Measurements from ENCODE around the gene TRAF1. TPM values are rescaled to one million over a fixed set of nuclear protein-coding genes. Genes with fewer than 3 reads are reported as not detected.

TRAF1 gene
- total and polyA plus RNA-seq, 11 donors, result 0.93 to 7.8 (median 1.8) TPM

DNA sequence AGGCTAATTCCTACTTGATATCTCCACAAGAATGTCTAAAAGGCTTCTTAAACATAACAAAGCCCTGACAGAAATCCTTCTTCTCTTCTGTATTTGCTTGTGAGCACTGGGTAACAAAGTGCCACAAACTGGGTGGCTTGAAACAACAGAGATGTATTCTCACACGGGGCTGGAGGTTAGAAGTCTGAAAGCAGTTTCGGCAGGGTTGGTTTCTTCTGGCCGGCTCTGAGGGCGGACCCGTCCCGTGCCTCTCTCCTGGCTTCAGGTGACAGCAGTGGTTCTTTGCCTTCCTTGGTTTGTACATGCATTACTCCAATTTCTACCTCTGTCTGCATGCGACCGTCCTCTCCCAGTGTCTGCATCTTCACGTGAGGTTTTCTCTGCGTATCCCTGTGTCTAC, 14.0 kb upstream of the TRAF1 start:
- H3K36me3 ChIP-seq, result no peaks in the 10 kb centered on the region
- no peak overlapping the region for H3K4me3 ChIP-seq
- DNase-seq (no peak), ATAC-seq (no peak)
- intact Hi-C loops (cut with DNase I), result no loop called here
- TF ChIP-seq, protein P1, sequence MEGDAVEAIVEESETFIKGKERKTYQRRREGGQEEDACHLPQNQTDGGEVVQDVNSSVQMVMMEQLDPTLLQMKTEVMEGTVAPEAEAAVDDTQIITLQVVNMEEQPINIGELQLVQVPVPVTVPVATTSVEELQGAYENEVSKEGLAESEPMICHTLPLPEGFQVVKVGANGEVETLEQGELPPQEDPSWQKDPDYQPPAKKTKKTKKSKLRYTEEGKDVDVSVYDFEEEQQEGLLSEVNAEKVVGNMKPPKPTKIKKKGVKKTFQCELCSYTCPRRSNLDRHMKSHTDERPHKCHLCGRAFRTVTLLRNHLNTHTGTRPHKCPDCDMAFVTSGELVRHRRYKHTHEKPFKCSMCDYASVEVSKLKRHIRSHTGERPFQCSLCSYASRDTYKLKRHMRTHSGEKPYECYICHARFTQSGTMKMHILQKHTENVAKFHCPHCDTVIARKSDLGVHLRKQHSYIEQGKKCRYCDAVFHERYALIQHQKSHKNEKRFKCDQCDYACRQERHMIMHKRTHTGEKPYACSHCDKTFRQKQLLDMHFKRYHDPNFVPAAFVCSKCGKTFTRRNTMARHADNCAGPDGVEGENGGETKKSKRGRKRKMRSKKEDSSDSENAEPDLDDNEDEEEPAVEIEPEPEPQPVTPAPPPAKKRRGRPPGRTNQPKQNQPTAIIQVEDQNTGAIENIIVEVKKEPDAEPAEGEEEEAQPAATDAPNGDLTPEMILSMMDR (IDR thresholded peaks at IDR 0.05), result no peak
- no peak for TF ChIP-seq POLR2A (IDR thresholded peaks at IDR 0.05)
- no peaks in the 10 kb centered on the region for H3K9me3 ChIP-seq
- H3K27ac ChIP-seq, result no peak overlapping the region
- WGBS, 4 donors, result 85 to 92% (median 89%) methylated on average over 10 of the region's 10 CpGs
- peaks cover 5 to 32% (median 13%) of the 10 kb centered on the region in 12 donors for H3K4me1 ChIP-seq
- H3K27me3 ChIP-seq, result no peaks in the 10 kb centered on the region

DNA sequence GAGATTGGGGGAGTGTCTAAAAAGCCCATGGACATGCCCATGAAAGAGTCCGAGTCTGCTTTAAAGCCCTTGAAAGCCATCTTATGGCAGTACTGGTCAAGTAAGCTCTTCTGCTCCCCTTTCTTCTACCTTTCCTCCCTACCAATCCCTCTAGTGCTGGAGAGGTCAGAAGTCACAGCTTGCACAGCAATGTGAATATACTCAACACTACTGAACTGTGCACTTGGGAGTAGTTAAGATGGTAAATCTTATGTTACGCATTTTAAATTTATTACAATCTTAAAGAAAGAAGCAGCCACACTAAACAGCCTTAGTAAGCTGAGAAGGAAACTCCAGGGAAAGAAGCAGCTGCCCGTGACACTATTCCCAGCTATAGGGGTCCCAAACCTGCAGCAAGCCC, 12.3 kb upstream of the TRAF1 start:
- H3K9me3 ChIP-seq, result no peaks in the 10 kb centered on the region
- intact Hi-C loops (cut with DNase I), result loop anchor here in 6 of 10 donors (5.0 to 10.0 kb wide), 5 partner anchors 62 to 182 kb away; partner anchors contain the start of genes FBXW2 (in 2 of the 6), PHF19 (in 2 of the 6) and PSMD5 (in 2 of the 6)
- no peaks in the 10 kb centered on the region for H3K27me3 ChIP-seq
- peaks cover 5 to 48% (median 26%) of the 10 kb centered on the region in 12 donors for H3K4me1 ChIP-seq
- no peak overlapping the region for H3K4me3 ChIP-seq
- TF ChIP-seq, protein P1 (IDR thresholded peaks at IDR 0.05), result no peak
- no peak for TF ChIP-seq POLR2A (IDR thresholded peaks at IDR 0.05)
- H3K36me3 ChIP-seq, result no peaks in the 10 kb centered on the region
- H3K27ac ChIP-seq, result no peak overlapping the region
- ATAC-seq (no peak), DNase-seq (no peak)
- WGBS, 4 donors, result 93 to 96% (median 95%) methylated on average over 3 of the region's 3 CpGs

GRCh38 chr9:120937596-120937995, 11.0 kb upstream of the TRAF1 start:
- Histone ChIP-seq H3K4me3 (no peak overlapping the region), H3K27me3 (no peaks in the 10 kb centered on the region), H3K4me1 (peaks cover 5 to 58% (median 30%) of the 10 kb centered on the region in 12 donors), H3K9me3 (no peaks in the 10 kb centered on the region), H3K36me3 (no peaks in the 10 kb centered on the region), H3K27ac (peak overlapping the region in 11 of 12 donors; percentile 23 to 98 (median 76))
- peak in 2 of 4 donors; percentile 15 to 20 for ATAC-seq
- WGBS, 4 donors, result 63 to 83% (median 75%) methylated on average over 1 of the region's 1 CpG
- TF ChIP-seq, protein P1 (IDR thresholded peaks at IDR 0.05), result no peak
- TF ChIP-seq POLR2A (IDR thresholded peaks at IDR 0.05), result no peak
- no peak for DNase-seq
- intact Hi-C loops (cut with DNase I), result loop anchor here in 9 of 10 donors (2.0 to 10.0 kb wide), 9 partner anchors 60 to 181 kb away; partner anchors contain the start of genes PHF19 (in 6 of the 9), FBXW2 (in 2 of the 9) and PSMD5 (in 2 of the 9)

DNA sequence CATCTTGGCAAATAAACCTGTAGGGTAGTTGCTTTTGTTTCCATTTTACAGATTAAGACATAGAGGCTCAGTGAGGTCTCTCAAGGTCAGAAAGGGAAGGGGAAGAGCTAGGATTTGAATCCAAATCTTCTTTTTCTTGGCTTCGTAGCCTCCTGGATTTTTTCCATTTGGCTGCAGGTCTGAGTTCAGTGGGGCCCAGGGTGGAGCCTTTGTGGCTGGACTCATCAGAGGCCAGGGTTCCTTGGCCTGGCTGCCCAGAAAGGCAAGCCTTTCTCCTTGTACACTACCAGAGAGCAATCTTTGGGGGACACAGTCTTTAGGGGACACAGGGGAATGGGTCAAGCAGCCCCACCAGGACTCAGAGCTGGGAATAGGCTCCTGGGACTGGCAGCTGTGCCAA, 10.5 kb upstream of the TRAF1 start:
- ATAC-seq (peak; percentile 11 to 42 (median 30)), DNase-seq (peak in 2 of 5 donors; percentile 46 to 65)
- WGBS, 4 donors, result 61 to 84% (median 76%) methylated on average over 1 of the region's 1 CpG
- Histone ChIP-seq H3K9me3 (no peaks in the 10 kb centered on the region), H3K4me3 (no peak overlapping the region), H3K27me3 (no peaks in the 10 kb centered on the region), H3K27ac (peak overlapping the region in 11 of 12 donors; percentile 23 to 98 (median 76)), H3K36me3 (no peaks in the 10 kb centered on the region), H3K4me1 (peaks cover 5 to 59% (median 32%) of the 10 kb centered on the region in 12 donors)
- intact Hi-C loops (cut with DNase I), result loop anchor here in 9 of 10 donors (2.0 to 10.0 kb wide), 9 partner anchors 60 to 180 kb away; partner anchors contain the start of genes PHF19 (in 6 of the 9), FBXW2 (in 2 of the 9) and PSMD5 (in 2 of the 9)
- no peak for TF ChIP-seq POLR2A (IDR thresholded peaks at IDR 0.05)
